Endothelial cell of umbilical vein (primary cell): ENCODE measurements around the gene ERCC1. TPM values are rescaled to one million over a fixed set of nuclear protein-coding genes. Genes with fewer than 3 reads are reported as not detected.

Source experiments
- BruUV-seq: library from RNA; stranded (reverse); fragments of 400-500 nt; replicated peaks from 2 replicates; lab custom pipeline; 2021; lab: Mats Ljungman, UMichigan
- CTCF ChIA-PET: fragments of 300-600, 350-600 bp; sonication (Branson Sonifier 250); formaldehyde crosslinking; loops from one replicate; lab custom pipeline; 2021; ENCODE audit warnings: antibody characterized with exemption, inconsistent platforms; lab: Charles Lee
- POLR2A ChIA-PET: fragments of 300-600, 350-600 bp; sonication (Branson Sonifier 250); formaldehyde crosslinking; loops from one replicate; lab custom pipeline; 2021; ENCODE audit warnings: antibody characterized with exemption, inconsistent platforms; lab: Charles Lee
- DNase-seq: peaks from one replicate; pipeline ENCODE4 v3.0.0-alpha.2; 2011; ENCODE audit warnings: low read depth, low spot score
- FAIRE-seq: peaks from 2 replicates; lab custom pipeline; 2011; peaks lifted over from hg19 to GRCh38; lab: Jason Lieb, UNC
- H2AFZ ChIP-seq: 2 replicates; pipeline ENCODE4 v1.6.0; 2012; ENCODE audit warnings: low read depth, low read length, control low read depth, inconsistent platforms
- H3K27ac ChIP-seq: 2 replicates; pipeline ENCODE4 v1.5.1; 2011; ENCODE audit warnings: low read depth, mild to moderate bottlenecking, control low read depth, low read length, moderate library complexity; ENCODE audit not compliant: insufficient read depth
- H3K27me3 ChIP-seq, 2 experiments: 2 replicates each; pipeline versions ENCODE4 v1.6.0 to v1.6.1; 2011; ENCODE audit warnings: low read length in 2 of 2, mixed read lengths in 1 of 2; ENCODE audit not compliant: control insufficient read depth in 2 of 2, insufficient read depth in 2 of 2
- H3K36me3 ChIP-seq, 2 experiments: 2 replicates in 1 of 2; 3 replicates in 1 of 2; pipeline ENCODE4 v1.5.1; 2011; ENCODE audit warnings: low read length in 2 of 2, mild to moderate bottlenecking in 1 of 2, moderate library complexity in 1 of 2; ENCODE audit not compliant: control insufficient read depth in 2 of 2, insufficient read depth in 2 of 2; ENCODE audit errors: extremely low read depth in 1 of 2
- H3K4me1 ChIP-seq: 3 replicates; pipeline ENCODE4 v1.5.1; 2011; ENCODE audit warnings: mild to moderate bottlenecking, low read length; ENCODE audit not compliant: control insufficient read depth, insufficient read depth; ENCODE audit errors: extremely low read depth
- H3K4me2 ChIP-seq: 2 replicates; pipeline ENCODE4 v1.6.1; 2011; ENCODE audit warnings: low read length, control low read depth, mixed read lengths; ENCODE audit not compliant: insufficient read depth
- H3K4me3 ChIP-seq, 3 experiments: fragments of 200-600 bp in 1 of 3; sonication (generic), shearing (Covaris generic) in 1 of 3; replicated peaks in 1 of 3; 2 replicates each; pipeline ENCODE4 v1.5.1; 2011 to 2016; ENCODE audit warnings: control low read depth in 3 of 3, low read length in 3 of 3, mild to moderate bottlenecking in 2 of 3, inconsistent platforms in 1 of 3, low read depth in 1 of 3, moderate library complexity in 1 of 3; ENCODE audit not compliant: insufficient read depth in 1 of 3
- H3K79me2 ChIP-seq: 2 replicates; pipeline ENCODE4 v1.6.0; 2012; ENCODE audit warnings: low read length, inconsistent platforms; ENCODE audit not compliant: control insufficient read depth, insufficient read depth
- H3K9ac ChIP-seq: replicated peaks from 2 replicates; pipeline ENCODE3; 2011; ENCODE audit warnings: low read length, control low read depth; ENCODE audit not compliant: insufficient read depth; ENCODE audit errors: extremely low read depth
- H3K9me1 ChIP-seq: replicated peaks from 3 replicates; pipeline ENCODE4 v1.6.0; 2011; ENCODE audit warnings: mild to moderate bottlenecking, low read length; ENCODE audit not compliant: control insufficient read depth, insufficient read depth; ENCODE audit errors: extremely low read depth
- H3K9me3 ChIP-seq: replicated peaks from 2 replicates; pipeline ENCODE4 v1.5.1; 2012; ENCODE audit warnings: low read length, inconsistent platforms; ENCODE audit not compliant: control insufficient read depth, insufficient read depth
- H4K20me1 ChIP-seq: replicated peaks from 2 replicates; pipeline ENCODE3; 2011; ENCODE audit warnings: mild to moderate bottlenecking, low read length; ENCODE audit not compliant: control insufficient read depth, insufficient read depth; ENCODE audit errors: extremely low read depth
- EZH2 ChIP-seq: IDR thresholded peaks from 2 replicates; pipeline ENCODE4 v1.6.1; 2012; ENCODE audit warnings: borderline replicate concordance, low read depth, mild to moderate bottlenecking, moderate library complexity, low read length, inconsistent platforms; ENCODE audit not compliant: severe bottlenecking
- FOS ChIP-seq: IDR thresholded peaks from 2 replicates; pipeline ENCODE4 v1.6.1; 2011; ENCODE audit warnings: mild to moderate bottlenecking, low read length, moderate library complexity, borderline replicate concordance; ENCODE audit not compliant: insufficient read depth
- GATA2 ChIP-seq: IDR thresholded peaks from 2 replicates; pipeline ENCODE4 v1.7.0; 2011; ENCODE audit warnings: low read depth, mild to moderate bottlenecking, moderate library complexity, mixed read lengths, low read length; ENCODE audit not compliant: insufficient read length, insufficient read depth
- JUN ChIP-seq: IDR thresholded peaks from 2 replicates; pipeline ENCODE4 v1.6.1; 2011; ENCODE audit warnings: borderline replicate concordance, low read depth; ENCODE audit not compliant: insufficient read length, insufficient read depth
- MAX ChIP-seq: IDR thresholded peaks from 2 replicates; pipeline ENCODE4 v1.6.1; 2011; ENCODE audit not compliant: insufficient read depth, insufficient read length
- MYC ChIP-seq: IDR thresholded peaks from one replicate; pipeline ENCODE4 v1.6.1; 2011; ENCODE audit warnings: mild to moderate bottlenecking, low read depth, low read length
- POLR2A ChIP-seq: IDR thresholded peaks from 2 replicates; pipeline ENCODE4 v1.6.1; 2012; ENCODE audit warnings: low read depth, mild to moderate bottlenecking, control low read depth, low read length
- POLR2AphosphoS5 ChIP-seq: IDR thresholded peaks from 2 replicates; pipeline ENCODE4 v1.6.1; 2012; ENCODE audit warnings: low read depth, mild to moderate bottlenecking, control low read depth, low read length, moderate library complexity; ENCODE audit not compliant: insufficient read depth
- dilution Hi-C: fragments of 300-500 bp; cut with MboI; formaldehyde crosslinking; loops from one replicate; pipeline ENCODE4 v1.15.0; 2019; ENCODE audit warnings: low sequenced_read_pairs; ENCODE audit not compliant: extremely low pct_ligation_motif_present
- intact Hi-C: fragments of 100-400 bp; cut with micrococcal nuclease; formaldehyde crosslinking; loops from one replicate; pipeline ENCODE4 v1.10.0; 2022
- polyA plus RNA-seq, 4 experiments: library from polyadenylated mRNA; depleted of rRNA in 3 of 4; stranded (reverse) in 3 of 4; unstranded in 1 of 4; fragments of >200 nt; gene quantifications; 2 replicates each; pipeline versions ENCODE4 v1.2.1 to v1.2.3, GENCODE V29; 2011 to 2012; ENCODE audit warnings: missing spikeins in 1 of 4
- total RNA-seq: library from RNA; stranded (reverse); gene quantifications from 2 replicates; pipeline ENCODE4 v1.2.3, GENCODE V29; 2021
- TF ChIP-seq, protein P1 (sequence below), 2 donors: IDR thresholded peaks; 1 replicate in 1 of 2; 2 replicates in 1 of 2; pipeline ENCODE4 v1.5.1; 2011; ENCODE audit warnings: low read length in 2 of 2, mild to moderate bottlenecking in 2 of 2, moderate library complexity in 2 of 2, control low read depth in 1 of 2, inconsistent platforms in 1 of 2, low read depth in 1 of 2; ENCODE audit not compliant: insufficient read depth in 1 of 2; ENCODE audit errors: extremely low read depth in 1 of 2

The ERCC1 gene
- total and polyA plus RNA-seq, 2 donors (not counting 3 experiments of a cell fraction or from before 2014, with no cell fraction given): 81.8 to 126 TPM

DNA sequence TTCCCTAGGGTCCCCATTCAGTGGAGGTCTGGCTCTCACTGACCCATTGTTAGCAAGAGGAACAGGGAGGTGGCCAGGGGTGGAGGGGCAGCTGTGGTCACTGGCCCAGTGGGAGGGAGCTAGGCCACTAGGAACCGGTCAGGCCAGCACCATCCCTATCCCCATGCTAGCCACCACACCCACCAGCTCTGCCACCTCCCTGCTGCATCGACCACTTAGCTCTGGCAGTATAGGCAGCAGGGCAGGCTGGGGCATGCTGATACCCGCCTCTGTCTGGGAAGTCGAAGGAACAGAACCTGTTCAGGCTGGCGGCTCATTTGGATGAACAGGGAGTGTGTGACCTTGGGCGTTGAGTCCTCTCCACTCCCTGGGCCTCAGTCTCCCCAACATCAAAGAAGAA, 23.5 kb downstream of the ERCC1 start:
- no peaks in the 10 kb centered on the region for H3K9me1 ChIP-seq
- peaks cover 25% of the 10 kb centered on the region for H3K4me1 ChIP-seq
- ChIA-PET POLR2A (no interaction called here), CTCF (interaction anchor here (0.8 to 6.6 kb wide), 2 partner anchors 24 to 39 kb away, joined by 3 to 61 read pairs; partner anchors contain the start of gene ERCC1)
- FAIRE-seq (no peak), DNase-seq (no peak)
- H4K20me1 ChIP-seq: no peaks in the 10 kb centered on the region
- no peaks in the 10 kb centered on the region for H3K27me3 ChIP-seq
- no peak overlapping the region for H3K4me2 ChIP-seq
- peaks cover 41% of the 10 kb centered on the region for H3K79me2 ChIP-seq
- intact Hi-C loops: no loop called here
- no peaks in the 10 kb centered on the region for H3K9me3 ChIP-seq
- no peak overlapping the region for H2AFZ ChIP-seq
- H3K4me3 ChIP-seq: no peak overlapping the region
- no peak overlapping the region for H3K9ac ChIP-seq
- H3K36me3 ChIP-seq: peaks cover 2 to 8% of the 10 kb centered on the region in 2 experiments
- no peak overlapping the region for H3K27ac ChIP-seq
- dilution Hi-C loops: no loop called here
- TF ChIP-seq GATA2: no peak
- TF ChIP-seq POLR2AphosphoS5: no peak
- TF ChIP-seq MAX: no peak
- TF ChIP-seq EZH2: no peak
- no peak for TF ChIP-seq FOS
- TF ChIP-seq POLR2A: no peak
- no peak for TF ChIP-seq MYC
- TF ChIP-seq JUN: no peak
- TF ChIP-seq, protein P1, sequence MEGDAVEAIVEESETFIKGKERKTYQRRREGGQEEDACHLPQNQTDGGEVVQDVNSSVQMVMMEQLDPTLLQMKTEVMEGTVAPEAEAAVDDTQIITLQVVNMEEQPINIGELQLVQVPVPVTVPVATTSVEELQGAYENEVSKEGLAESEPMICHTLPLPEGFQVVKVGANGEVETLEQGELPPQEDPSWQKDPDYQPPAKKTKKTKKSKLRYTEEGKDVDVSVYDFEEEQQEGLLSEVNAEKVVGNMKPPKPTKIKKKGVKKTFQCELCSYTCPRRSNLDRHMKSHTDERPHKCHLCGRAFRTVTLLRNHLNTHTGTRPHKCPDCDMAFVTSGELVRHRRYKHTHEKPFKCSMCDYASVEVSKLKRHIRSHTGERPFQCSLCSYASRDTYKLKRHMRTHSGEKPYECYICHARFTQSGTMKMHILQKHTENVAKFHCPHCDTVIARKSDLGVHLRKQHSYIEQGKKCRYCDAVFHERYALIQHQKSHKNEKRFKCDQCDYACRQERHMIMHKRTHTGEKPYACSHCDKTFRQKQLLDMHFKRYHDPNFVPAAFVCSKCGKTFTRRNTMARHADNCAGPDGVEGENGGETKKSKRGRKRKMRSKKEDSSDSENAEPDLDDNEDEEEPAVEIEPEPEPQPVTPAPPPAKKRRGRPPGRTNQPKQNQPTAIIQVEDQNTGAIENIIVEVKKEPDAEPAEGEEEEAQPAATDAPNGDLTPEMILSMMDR (IDR thresholded peaks at IDR 0.05; ENCODE audit: extremely low read depth in 1 of 2, insufficient read depth in 1 of 2, low read depth in 1 of 2, low read length in 2 of 2): no peak
- no TSS peak for BruUV-seq
